Astrocyte (in vitro differentiated cells and primary cell): Measurements from ENCODE around the gene CCDC197. TPM values are rescaled to one million over a fixed set of nuclear protein-coding genes. Genes with fewer than 3 reads are reported as not detected.
A peak's percentile ranks its signal among the peaks of the same experiment; 100 is the strongest.

Source experiments
- DNase-seq: peaks from one replicate; pipeline ENCODE4 v3.0.0-alpha.2; 2010; ENCODE audit warnings: low read depth
- FAIRE-seq: peaks from 2 replicates; lab custom pipeline; 2011; peaks lifted over from hg19 to GRCh38; lab: Jason Lieb, UNC
- H2AFZ ChIP-seq: 2 replicates; pipeline ENCODE4 v1.6.0; 2012; ENCODE audit warnings: low read depth, low read length, inconsistent platforms
- H3K27ac ChIP-seq: 2 replicates; pipeline ENCODE4 v1.5.1; 2011; ENCODE audit warnings: low read depth, low read length, inconsistent platforms
- H3K27me3 ChIP-seq: 2 replicates; pipeline ENCODE4 v1.6.0; 2011; ENCODE audit warnings: low read length, inconsistent platforms; ENCODE audit not compliant: insufficient read depth
- H3K36me3 ChIP-seq: 2 replicates; pipeline ENCODE4 v1.5.1; 2011; ENCODE audit warnings: low read length, inconsistent platforms; ENCODE audit not compliant: insufficient read depth
- H3K4me1 ChIP-seq: 2 replicates; pipeline ENCODE4 v1.5.1; 2011; ENCODE audit warnings: low read length, inconsistent platforms; ENCODE audit not compliant: insufficient read depth
- H3K4me2 ChIP-seq: 2 replicates; pipeline ENCODE4 v1.6.0; 2012; ENCODE audit warnings: low read length, inconsistent platforms
- H3K4me3 ChIP-seq: 2 replicates; pipeline ENCODE4 v1.5.1; 2011; ENCODE audit warnings: low read depth, mild to moderate bottlenecking, low read length, inconsistent platforms; ENCODE audit not compliant: insufficient read depth
- H3K79me2 ChIP-seq: 2 replicates; pipeline ENCODE4 v1.6.0; 2012; ENCODE audit warnings: mild to moderate bottlenecking, low read length, inconsistent platforms; ENCODE audit not compliant: insufficient read depth
- H3K9ac ChIP-seq: 2 replicates; pipeline ENCODE4 v1.6.0; 2012; ENCODE audit warnings: mild to moderate bottlenecking, low read length, inconsistent platforms
- H3K9me3 ChIP-seq: 2 replicates; pipeline ENCODE4 v1.5.1; 2012; ENCODE audit warnings: low read depth, mild to moderate bottlenecking, low read length, inconsistent platforms; ENCODE audit not compliant: insufficient read depth
- H4K20me1 ChIP-seq: 2 replicates; pipeline ENCODE4 v1.6.0; 2012; ENCODE audit warnings: low read length, inconsistent platforms; ENCODE audit not compliant: insufficient read depth
- H3K27ac Mint-ChIP-seq: one replicate; pipeline ENCODE4 v1.8.0; 2021; ENCODE audit warnings: mild to moderate bottlenecking, mixed read lengths; ENCODE audit not compliant: unreplicated experiment
- H3K27me3 Mint-ChIP-seq: one replicate; pipeline ENCODE4 v1.8.0; 2021; ENCODE audit warnings: low read depth, mixed read lengths; ENCODE audit not compliant: unreplicated experiment
- H3K36me3 Mint-ChIP-seq: one replicate; pipeline ENCODE4 v1.8.0; 2021; ENCODE audit warnings: low read depth, mixed read lengths; ENCODE audit not compliant: unreplicated experiment
- H3K4me1 Mint-ChIP-seq: one replicate; pipeline ENCODE4 v1.8.0; 2021; ENCODE audit warnings: low read depth, mixed read lengths; ENCODE audit not compliant: unreplicated experiment
- H3K4me3 Mint-ChIP-seq: one replicate; pipeline ENCODE4 v1.8.0; 2021; ENCODE audit warnings: mild to moderate bottlenecking, moderate library complexity, mixed read lengths; ENCODE audit not compliant: unreplicated experiment
- H3K9me3 Mint-ChIP-seq: one replicate; pipeline ENCODE4 v1.8.0; 2021; ENCODE audit warnings: mild to moderate bottlenecking, mixed read lengths; ENCODE audit not compliant: unreplicated experiment
- CTCF ChIP-seq: IDR thresholded peaks from 2 replicates; pipeline ENCODE4 v1.5.1; 2011; ENCODE audit warnings: low read depth, mild to moderate bottlenecking, inconsistent platforms, low read length, moderate library complexity; ENCODE audit not compliant: insufficient read depth
- EZH2 ChIP-seq: IDR thresholded peaks from 2 replicates; pipeline ENCODE4 v1.6.1; 2012; ENCODE audit warnings: mild to moderate bottlenecking, low read length, inconsistent platforms; ENCODE audit not compliant: insufficient read depth
- total RNA-seq: library from RNA; stranded (reverse); gene quantifications from 2 replicates; pipeline ENCODE4 v1.2.1, GENCODE V29; 2021

CCDC197 gene
- total RNA-seq, 1 donor from 2014 or later: not detected

DNA sequence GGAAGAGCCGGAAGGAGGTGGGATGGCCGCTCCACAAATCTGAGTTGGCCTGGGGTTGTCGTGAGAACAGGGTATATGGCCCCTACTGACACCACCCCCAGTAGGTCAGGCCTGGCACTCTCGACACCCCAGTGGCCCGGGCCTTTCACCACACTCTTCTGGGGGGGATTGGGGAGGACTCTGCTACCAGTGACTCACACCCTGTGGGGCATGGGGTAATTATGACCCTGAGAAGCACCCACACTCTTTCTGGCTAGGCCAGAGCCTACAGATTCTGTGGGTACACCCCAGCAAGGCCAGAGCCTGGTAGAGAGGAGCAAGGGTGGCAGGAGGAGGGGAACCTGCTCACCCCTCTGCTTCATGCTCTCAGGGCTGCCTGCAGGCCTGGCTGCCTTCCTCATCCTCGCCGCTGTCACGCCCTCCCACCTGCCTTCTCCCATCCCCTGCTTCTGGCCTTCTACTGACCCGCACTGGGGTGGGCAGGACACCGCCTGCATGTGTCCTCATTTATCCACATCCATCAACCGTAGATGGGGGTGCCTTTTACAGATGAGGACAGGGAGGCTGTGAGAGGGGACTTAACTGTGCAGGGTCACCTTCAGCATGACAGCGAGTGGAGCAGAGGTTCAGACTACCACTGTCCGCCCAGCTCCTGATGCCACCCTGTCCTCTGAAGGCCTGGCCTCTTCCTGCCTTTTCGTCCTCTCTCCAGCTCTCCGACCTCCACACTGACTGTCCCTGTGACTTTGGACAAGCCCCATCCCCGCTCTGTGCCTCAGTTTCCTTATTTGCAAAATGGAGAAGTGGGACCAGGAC lies 39.1 kb upstream of the CCDC197 start:
- H3K4me3 Mint-ChIP-seq: no peak overlapping the region
- no peak overlapping the region for H2AFZ ChIP-seq
- no peaks in the 10 kb centered on the region for H3K9me3 Mint-ChIP-seq
- no peak overlapping the region for H3K9ac ChIP-seq
- no peak overlapping the region for H3K4me3 ChIP-seq
- no peaks in the 10 kb centered on the region for H4K20me1 ChIP-seq
- FAIRE-seq (no peak), DNase-seq (no peak)
- H3K79me2 ChIP-seq: no peaks in the 10 kb centered on the region
- H3K27me3 ChIP-seq: no peaks in the 10 kb centered on the region
- peaks cover 26% of the 10 kb centered on the region for H3K4me1 ChIP-seq
- no peak for TF ChIP-seq CTCF
- TF ChIP-seq EZH2: no peak
- peaks cover 29% of the 10 kb centered on the region for H3K4me1 Mint-ChIP-seq
- no peak overlapping the region for H3K27ac Mint-ChIP-seq
- H3K9me3 ChIP-seq: no peaks in the 10 kb centered on the region
- no peak overlapping the region for H3K27ac ChIP-seq
- H3K27me3 Mint-ChIP-seq: peaks cover 33% of the 10 kb centered on the region
- H3K36me3 Mint-ChIP-seq: peaks cover 4% of the 10 kb centered on the region
- H3K36me3 ChIP-seq: no peaks in the 10 kb centered on the region
- no peak overlapping the region for H3K4me2 ChIP-seq

GRCh38 chr14:93958567-93959238 lies 38.4 kb upstream of the CCDC197 start:
- no peaks in the 10 kb centered on the region for H3K27me3 ChIP-seq
- peaks cover 5% of the 10 kb centered on the region for H3K36me3 Mint-ChIP-seq
- no peaks in the 10 kb centered on the region for H3K9me3 ChIP-seq
- H3K4me3 Mint-ChIP-seq: peak overlapping the region; percentile 71
- FAIRE-seq (no peak), DNase-seq (no peak)
- peak overlapping the region; percentile 56 for H3K9ac ChIP-seq
- peaks cover 34% of the 10 kb centered on the region for H3K27me3 Mint-ChIP-seq
- peak overlapping the region; percentile 71 for H3K27ac ChIP-seq
- peaks cover 30% of the 10 kb centered on the region for H3K4me1 ChIP-seq
- no peaks in the 10 kb centered on the region for H4K20me1 ChIP-seq
- no peak overlapping the region for H3K4me3 ChIP-seq
- no peaks in the 10 kb centered on the region for H3K79me2 ChIP-seq
- H3K4me2 ChIP-seq: peak overlapping the region; percentile 60
- H3K36me3 ChIP-seq: no peaks in the 10 kb centered on the region
- H3K27ac Mint-ChIP-seq: peak overlapping the region; percentile 91
- H3K4me1 Mint-ChIP-seq: peaks cover 35% of the 10 kb centered on the region
- TF ChIP-seq CTCF (no peak), EZH2 (no peak)
- no peaks in the 10 kb centered on the region for H3K9me3 Mint-ChIP-seq
- no peak overlapping the region for H2AFZ ChIP-seq
